HG03039 (cell line): ENCODE measurements around the gene APCDD1.
A peak's percentile ranks its signal among the peaks of the same experiment; 100 is the strongest.
"Not testable (repeated sequence)": the region's sequence is repeated elsewhere in the genome, so short reads cannot be mapped to it uniquely, and the experiment has no call there.

Source experiments
- ATAC-seq: cut with Tn5 transposase; IDR thresholded peaks from one replicate; pipeline ENCODE4 v1.9.1; 2021; ENCODE audit warnings: mild to moderate bottlenecking, moderate library complexity; ENCODE audit not compliant: unreplicated experiment

Gene APCDD1

GRCh38 chr18:10524507-10525370 is 70.3 kb downstream of the APCDD1 start:
- no peak for ATAC-seq

DNA sequence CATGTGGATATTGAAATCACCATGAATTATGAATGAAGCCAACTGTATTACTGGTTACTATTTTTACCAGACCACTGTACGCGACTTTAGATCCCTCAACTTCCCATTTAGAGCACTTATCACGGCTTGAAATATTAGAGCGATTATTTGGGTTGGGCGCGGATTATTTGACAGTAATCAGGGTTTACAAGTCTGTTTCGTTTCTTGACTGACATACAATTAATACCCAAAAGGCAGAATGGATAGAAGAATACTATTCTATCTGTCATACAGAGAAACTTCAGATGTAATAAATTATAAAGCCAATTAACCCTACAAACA is 70.9 kb downstream of the APCDD1 start:
- ATAC-seq = no peak

- peak; percentile 85 for ATAC-seq
Measured at GRCh38 chr18:10525697-10526560, 71.5 kb downstream of the APCDD1 start, which contains the start of gene NAPG. Gene NAPG, plus strand, starts transcription at chr18:10526027. Its CDS starts 76 bp downstream, at chr18:10526103.

DNA sequence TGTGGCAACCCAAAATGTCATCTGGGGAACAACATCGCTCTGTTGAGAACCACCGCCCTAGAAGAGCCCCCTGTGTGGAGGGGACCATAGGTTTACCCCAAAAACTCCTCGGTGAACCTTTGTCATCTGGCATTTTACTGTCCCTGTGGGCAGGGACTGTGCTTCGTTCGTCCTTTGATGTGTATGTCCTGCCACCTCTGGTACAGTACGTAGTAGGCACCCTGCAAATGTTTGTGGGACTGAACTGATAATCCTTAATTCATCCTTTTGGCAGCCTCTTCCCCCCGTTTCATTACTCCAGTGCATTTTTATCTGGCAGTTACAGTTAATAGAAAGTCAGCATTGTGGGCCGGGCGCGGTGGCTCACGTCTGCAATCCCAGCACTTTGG is 72.1 kb downstream of the APCDD1 start:
- ATAC-seq = no peak

DNA sequence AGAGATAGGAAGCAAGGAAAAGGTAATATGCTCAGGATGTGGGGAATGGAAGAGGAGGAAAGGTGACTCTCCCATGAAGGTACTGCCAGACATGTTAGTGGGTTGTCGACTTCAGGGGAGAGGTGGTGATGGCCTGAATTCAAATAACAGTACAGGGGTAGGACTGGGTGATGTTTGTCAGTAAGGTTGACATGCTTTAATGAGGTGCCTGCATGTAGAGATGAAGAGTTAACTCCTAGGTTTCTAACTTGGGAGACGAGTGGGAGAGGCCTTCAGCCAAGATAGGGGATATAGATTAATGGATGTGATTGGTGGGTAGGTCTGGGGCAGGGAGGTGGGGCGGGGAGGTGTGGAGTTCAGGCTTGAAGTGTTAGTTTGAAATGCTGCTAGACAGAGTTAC is 74.0 kb downstream of the APCDD1 start:
- no peak for ATAC-seq

- no peak for ATAC-seq
Measured at GRCh38 chr18:10530002-10530401, 75.6 kb downstream of the APCDD1 start.

DNA sequence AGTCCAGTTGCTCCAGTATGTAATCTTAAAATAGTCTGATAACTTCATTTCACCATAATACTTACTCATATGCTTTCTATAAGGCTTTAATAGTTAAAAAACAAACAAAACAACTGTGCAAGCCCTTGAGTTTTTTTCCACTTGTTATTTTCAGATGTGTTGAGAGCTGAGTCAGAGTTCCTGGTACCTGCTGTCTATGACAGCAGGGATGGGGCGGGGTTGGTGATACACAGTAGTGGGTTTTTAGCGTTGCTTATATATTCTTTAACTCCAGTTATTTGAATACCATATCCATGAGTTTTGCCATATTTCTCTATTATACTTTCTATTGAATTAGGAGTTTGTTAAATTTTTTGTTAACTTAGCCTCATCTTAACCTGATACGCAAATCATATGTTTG is 76.4 kb downstream of the APCDD1 start:
- ATAC-seq = no peak

DNA sequence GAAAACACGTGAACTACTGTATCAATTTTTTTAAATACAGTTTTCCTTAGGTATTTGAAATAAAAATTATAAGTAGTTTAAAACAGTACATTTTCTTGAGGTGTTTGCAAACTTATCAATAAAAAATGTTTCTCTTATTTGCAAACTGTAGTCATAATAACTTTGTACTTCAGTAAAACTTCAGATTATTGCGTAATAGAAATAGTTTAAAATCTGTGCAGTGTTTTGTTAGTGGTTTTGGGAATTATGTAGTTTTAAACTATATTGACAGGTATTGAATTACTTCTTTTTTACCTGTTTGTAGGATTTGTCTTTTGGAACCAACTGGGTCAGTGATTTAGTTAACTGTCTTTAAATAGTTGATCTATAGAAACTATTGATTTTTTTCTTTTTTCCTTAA is 78.7 kb downstream of the APCDD1 start:
- no peak for ATAC-seq

- no peak for ATAC-seq
Measured at GRCh38 chr18:10536280-10536679, 81.8 kb downstream of the APCDD1 start.

GRCh38 chr18:10537765-10538164 is 83.3 kb downstream of the APCDD1 start:
- ATAC-seq = no peak

DNA sequence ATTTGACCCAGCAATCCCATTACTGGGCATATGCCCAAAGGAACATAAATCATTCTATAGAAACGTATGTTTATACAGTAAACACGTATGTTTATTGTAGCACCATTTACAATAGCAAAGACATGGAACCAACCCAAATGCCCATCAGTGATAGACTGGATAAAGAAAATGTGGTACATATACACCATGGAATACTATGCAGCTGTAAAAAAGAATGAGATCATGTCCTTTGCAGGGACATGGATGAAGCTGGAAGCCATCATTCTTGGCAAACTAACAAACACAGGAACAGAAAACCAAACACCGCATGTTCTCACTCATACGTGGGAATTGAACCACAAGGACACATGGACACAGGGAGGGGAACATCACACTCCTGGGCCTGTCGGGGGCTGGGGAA is 84.7 kb downstream of the APCDD1 start:
- not testable (repeated sequence) for ATAC-seq
